ENCODE results near the gene CD200R1. TPM values are rescaled to one million over a fixed set of nuclear protein-coding genes. Genes with fewer than 3 reads are reported as not detected.

CD200R1 gene
- total RNA-seq (2016; rRNA removed; fragmentation: Illumina TruSeq; extraction: Trizol) (not detected in 2 replicates), polyA plus RNA-seq (2011; rRNA removed) (0.04 and 0.05 TPM in 2 replicates), polyA minus RNA-seq (2011; rRNA and poly(A)+ RNA removed; ENCODE audit: low replicate concordance) (not detected in 2 replicates), Bru-seq, nascent RNA (percentile 4 among the genes with signal in this experiment), BruChase-seq, experiment 1, labeled RNA remaining after a 6-hour chase (percentile 25 among the genes with signal in this experiment), BruChase-seq, experiment 2, labeled RNA remaining after a 2-hour chase (percentile 25 among the genes with signal in this experiment)
- total RNA-seq (2016; cell fraction: cytosol; rRNA removed; fragmentation: Illumina TruSeq; extraction: Trizol; ENCODE audit: low read depth) = not detected in 2 replicates
- not detected in 2 replicates for total RNA-seq (2016; cell fraction: insoluble cytoplasmic fraction; rRNA removed; fragmentation: Illumina TruSeq; extraction: Trizol)
- not detected in 2 replicates for total RNA-seq (2016; cell fraction: membrane; rRNA removed; fragmentation: Illumina TruSeq; extraction: Trizol)
- not detected in 2 replicates for total RNA-seq (2016; cell fraction: nucleus; rRNA removed; fragmentation: Illumina TruSeq; extraction: Trizol)
- polyA plus RNA-seq (2011; cell fraction: cytosol; rRNA removed) = not detected in 2 replicates
- not detected in 2 replicates for polyA plus RNA-seq (2011; cell fraction: nucleus; rRNA removed)
- not detected in 2 replicates for polyA plus RNA-seq (2012)
- polyA plus RNA-seq (2016; cell fraction: cytosol; fragmentation: Illumina TruSeq; extraction: Trizol; ENCODE audit: low read depth) = not detected in 2 replicates
- not detected in 2 replicates for polyA plus RNA-seq (2016; cell fraction: insoluble cytoplasmic fraction; fragmentation: Illumina TruSeq; extraction: Trizol; ENCODE audit: low read depth)
- not detected in 2 replicates for polyA plus RNA-seq (2016; cell fraction: membrane; fragmentation: Illumina TruSeq; extraction: Trizol; ENCODE audit: low read depth)
- not detected in 2 replicates for polyA plus RNA-seq (2016; cell fraction: nucleus; fragmentation: Illumina TruSeq; extraction: Trizol; ENCODE audit: insufficient read depth, low read depth)
- not detected in 2 replicates for polyA minus RNA-seq (2011; cell fraction: cytosol; rRNA and poly(A)+ RNA removed)
- polyA minus RNA-seq (2011; cell fraction: nucleus; rRNA and poly(A)+ RNA removed) = not detected in 2 replicates
- long read RNA-seq, experiment 1 = 0 reads
- long read RNA-seq, experiment 2 = 0 reads

- intact Hi-C loops (cut with micrococcal nuclease; ENCODE audit: unreplicated experiment) = no loop called here
- WGBS (ENCODE audit: low lambda C conversion rate) = 28% methylated on average over 5 of the region's 5 CpGs
- peaks cover 5% of the 10 kb centered on the region; the same call in 1 of the 2 replicates for H3K4me1 ChIP-seq (ENCODE audit: insufficient read depth, low read length)
- no peak within 1 kb of the TSS for H2AFZ ChIP-seq (ENCODE audit: low read length)
- no peaks in the 10 kb centered on the region for H3K36me3 ChIP-seq (replicated peaks in 1 of 2; ENCODE audit: control insufficient read depth in 1 of 2, insufficient read depth in 2 of 2, low read length in 2 of 2)
- ChIA-PET POLR2A (no interaction called here), CTCF (ENCODE audit: low intra/inter-chr PET ratio, low total read pairs) (no interaction called here)
- H3K9ac ChIP-seq (ENCODE audit: insufficient read depth, low read depth, low read length) = no peak within 1 kb of the TSS
- FAIRE-seq (no peak), DNase-seq (ENCODE audit: low spot score) (no peak), ATAC-seq (no peak)
- no peak within 1 kb of the TSS for H3K27ac ChIP-seq (ENCODE audit: extremely low read length, insufficient read depth, low read length)
- in situ Hi-C loops (cut with HindIII; ENCODE audit: extremely low pct_ligation_motif_present, low pct_unique_long_range_greater_than_20kb) = loop anchor here (5.0 kb wide), 2 partner anchors 238 to 333 kb away; partner anchors contain the start of gene CCDC80
- no peaks in the 10 kb centered on the region for H3K79me2 ChIP-seq (ENCODE audit: insufficient read depth, low read length)
- H3K4me3 ChIP-seq (replicated peaks in 1 of 3; ENCODE audit: insufficient read depth in 1 of 3, low read depth in 2 of 3, low read length in 3 of 3) = no peak within 1 kb of the TSS
- H4K20me1 ChIP-seq (ENCODE audit: insufficient read depth, low read length) = no peaks in the 10 kb centered on the region
- no peak for TF ChIP-seq NR1H2 (CRISPR knock-in tag; IDR thresholded peaks at IDR 0.05; ENCODE audit: borderline replicate concordance, low read depth)
- no peak for TF ChIP-seq ZNF607 (CRISPR knock-in tag; IDR thresholded peaks at IDR 0.05; ENCODE audit: borderline replicate concordance)
- no peak for TF ChIP-seq ZNF44 (CRISPR knock-in tag; IDR thresholded peaks at IDR 0.05)
- TF ChIP-seq CBFB (CRISPR knock-in tag; IDR thresholded peaks at IDR 0.05) = no peak
- no peak for TF ChIP-seq ATF6 (CRISPR knock-in tag; conservative IDR thresholded peaks at IDR 0.05)
- TF ChIP-seq ZNF432 (CRISPR knock-in tag; IDR thresholded peaks at IDR 0.05; ENCODE audit: borderline replicate concordance) = no peak
- TF ChIP-seq ZNF20 (CRISPR knock-in tag; IDR thresholded peaks at IDR 0.05) = no peak
- no peak for TF ChIP-seq ZNF597 (CRISPR knock-in tag; IDR thresholded peaks at IDR 0.05)
- no peak for TF ChIP-seq PRMT3 (CRISPR knock-in tag; IDR thresholded peaks at IDR 0.05; ENCODE audit: borderline replicate concordance, low read depth)
- TF ChIP-seq ZNF768 (CRISPR knock-in tag; IDR thresholded peaks at IDR 0.05) = no peak
- no peak for TF ChIP-seq E2F5 (CRISPR knock-in tag; conservative IDR thresholded peaks at IDR 0.05)
- peaks cover 0 to 5% of the 10 kb centered on the region in 2 experiments; a peak in 1 of 5 replicates for H3K27me3 ChIP-seq (ENCODE audit: control insufficient read depth in 1 of 2, insufficient read depth in 2 of 2, low read length in 2 of 2)
- no TSS peak for BruUV-seq (replicated peaks)
- no peaks in the 10 kb centered on the region for H3K9me3 ChIP-seq (ENCODE audit: low read length)
- no peak within 1 kb of the TSS for H3K4me2 ChIP-seq (ENCODE audit: low read depth, low read length)
These were observed at the start of gene CD200R1 for GRCh38 chr3:112974894-112975293. Gene CD200R1 (minus strand): TSS chr3:112975103. CDS start chr3:112974857, 246 bp downstream.

Data from HepG2 (cell line).